Skeletal muscle cell (primary cell): Measurements from ENCODE around the gene UCK2.

Source experiments
- DNase-seq: peaks from one replicate; pipeline ENCODE4 v3.0.0-alpha.2; 2010; ENCODE audit warnings: low read depth
- H3K4me3 ChIP-seq: 2 replicates; pipeline ENCODE4 v1.5.1; 2011; ENCODE audit warnings: low read depth, mild to moderate bottlenecking, control low read depth, low read length, moderate library complexity

UCK2 gene

GRCh38 chr1:165960136-165960535, 132.7 kb downstream of the UCK2 start:
- no peak for DNase-seq
- H3K4me3 ChIP-seq = no peak overlapping the region

- no peak for DNase-seq
- no peak overlapping the region for H3K4me3 ChIP-seq
Measured at GRCh38 chr1:165960881-165961280, 133.5 kb downstream of the UCK2 start.
